GM21737 (cell line): ENCODE data around the gene CEP72.

ENCODE experiments used
- ATAC-seq: cut with Tn5 transposase; IDR thresholded peaks from one replicate; pipeline ENCODE4 v1.9.1; 2021; ENCODE audit warnings: mild to moderate bottlenecking, moderate library complexity; ENCODE audit not compliant: unreplicated experiment

CEP72 gene

DNA sequence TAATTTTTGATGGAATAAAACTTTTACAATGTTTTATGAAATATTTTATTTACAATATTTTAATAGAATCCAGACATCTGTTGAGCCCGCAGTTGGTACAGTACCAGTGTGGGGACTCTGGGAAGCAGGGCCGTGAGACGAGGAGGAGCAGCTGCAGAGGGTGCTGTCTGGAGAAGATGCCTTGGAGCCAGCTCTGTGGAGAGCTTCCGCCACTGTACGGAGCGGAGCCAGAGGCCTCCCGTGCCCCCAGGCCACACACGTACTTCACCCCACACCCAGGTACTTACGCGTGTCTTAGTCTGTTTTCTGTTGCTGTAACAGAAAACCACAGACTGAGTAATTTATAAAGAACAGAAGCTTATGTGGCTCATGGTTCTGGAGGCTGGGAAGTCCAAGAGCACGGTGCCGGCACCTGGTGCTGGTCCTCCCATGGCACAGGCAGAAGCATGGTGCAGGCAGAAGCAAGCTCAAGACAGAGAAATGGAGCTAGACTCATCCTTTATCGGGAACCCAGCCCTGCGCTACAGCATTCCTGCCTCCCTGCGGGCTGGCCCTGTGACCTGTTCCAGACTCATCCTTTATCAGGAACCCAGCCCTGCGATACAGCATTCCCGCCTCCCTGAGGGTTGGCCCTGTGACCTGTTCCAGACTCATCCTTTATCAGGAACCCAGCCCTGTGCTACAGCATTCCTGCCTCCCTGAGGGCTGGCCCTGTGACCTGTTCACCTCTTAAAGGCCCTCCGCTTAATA, 23.3 kb downstream of the CEP72 start:
- ATAC-seq: no peak

DNA sequence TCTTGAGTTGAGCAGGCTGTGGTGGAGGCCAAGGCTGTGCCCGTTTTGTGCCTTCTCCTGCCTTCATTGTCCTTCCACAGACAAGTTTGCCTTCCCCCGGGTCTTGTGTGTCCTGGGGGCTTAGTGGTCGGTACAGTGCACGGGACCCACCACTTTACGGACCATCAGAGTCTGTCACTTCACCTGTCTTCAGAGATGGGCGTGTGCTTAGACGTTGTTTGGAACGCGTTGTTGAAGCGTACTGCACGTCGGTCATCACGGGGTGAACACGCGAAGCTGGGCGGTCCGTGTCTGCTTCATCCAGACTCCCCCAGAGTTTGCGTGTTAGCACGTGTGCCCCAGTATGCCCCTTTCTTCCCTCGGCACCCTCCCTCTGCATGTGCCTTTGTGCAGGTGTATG, 24.8 kb downstream of the CEP72 start:
- ATAC-seq: no peak

DNA sequence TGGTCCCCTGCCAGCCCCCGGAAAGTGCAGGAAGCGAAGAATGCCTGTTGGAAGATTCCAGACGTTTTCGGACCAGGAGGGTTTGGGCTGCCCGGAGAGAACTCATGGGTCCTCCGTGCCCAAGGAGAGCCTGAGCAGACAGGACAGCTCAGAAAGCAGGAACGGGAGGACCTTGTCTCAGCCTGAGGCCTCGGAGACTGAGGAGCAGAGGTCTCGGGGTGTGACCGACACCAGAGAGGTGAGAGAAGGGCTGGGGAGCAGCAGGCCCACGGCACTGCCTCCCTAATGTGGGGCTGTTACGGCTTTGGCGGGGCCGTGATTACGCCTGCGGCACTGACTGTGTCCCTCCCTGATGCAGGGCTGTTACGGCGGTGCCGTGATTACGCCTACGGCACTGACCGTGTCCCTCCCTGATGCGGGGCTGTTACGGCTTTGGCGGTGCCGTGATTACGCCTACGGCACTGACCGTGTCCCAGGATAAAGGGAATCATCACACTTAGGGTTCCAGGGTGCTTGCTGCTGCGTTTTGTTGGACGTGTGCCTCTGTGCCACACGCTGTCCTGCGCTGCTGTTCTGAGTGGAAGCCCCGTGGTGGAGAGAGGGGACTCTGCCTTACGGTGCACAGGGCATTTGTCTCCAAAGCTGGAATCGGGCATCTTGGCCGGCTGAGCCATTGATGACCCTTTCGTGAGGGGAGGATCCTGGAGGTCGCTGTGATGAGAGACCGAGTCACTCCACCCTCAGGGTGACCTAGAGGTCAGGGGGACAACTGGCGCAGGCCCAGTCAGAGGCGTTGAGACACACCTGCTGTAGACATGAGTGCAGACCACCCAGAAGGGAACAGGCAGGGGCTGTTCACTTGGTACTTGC, 25.7 kb downstream of the CEP72 start:
- ATAC-seq: no peak

DNA sequence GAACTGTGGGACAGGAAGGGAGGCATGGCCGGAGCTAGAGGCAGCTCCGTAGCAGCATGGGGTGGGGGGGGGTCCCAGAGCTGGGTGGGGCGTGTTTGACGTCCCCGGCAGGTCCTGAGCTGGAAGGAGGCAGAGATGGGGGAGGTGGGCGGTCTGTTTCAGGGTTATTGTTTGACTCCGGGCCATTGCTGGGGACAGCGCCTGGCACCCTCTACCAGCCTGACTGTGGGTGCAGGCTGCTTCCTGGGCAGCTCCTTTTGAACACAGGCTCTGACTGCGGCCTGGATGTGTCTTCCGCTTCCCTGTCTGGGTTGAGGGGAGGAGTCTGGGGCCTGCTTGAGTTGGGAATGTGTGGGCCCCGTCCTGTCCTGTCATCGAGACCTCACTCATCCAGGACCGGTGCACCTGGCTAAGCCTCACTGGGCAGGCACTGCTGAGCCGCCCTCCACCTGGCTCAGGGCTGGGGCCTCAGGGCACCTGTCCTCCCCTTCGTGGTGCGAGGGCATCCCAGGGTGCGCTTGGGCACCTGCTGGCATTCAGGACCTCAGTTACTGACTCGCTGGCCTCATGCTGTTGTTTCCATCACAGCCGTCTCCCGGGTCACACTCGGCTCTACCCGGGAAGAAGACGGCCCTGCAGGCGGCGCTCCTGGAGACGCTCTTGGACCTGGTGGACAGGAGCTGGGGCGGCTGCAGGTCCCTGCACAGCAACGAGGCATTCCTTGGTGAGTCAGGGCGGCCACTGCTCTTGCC, 26.5 kb downstream of the CEP72 start:
- ATAC-seq: no peak

DNA sequence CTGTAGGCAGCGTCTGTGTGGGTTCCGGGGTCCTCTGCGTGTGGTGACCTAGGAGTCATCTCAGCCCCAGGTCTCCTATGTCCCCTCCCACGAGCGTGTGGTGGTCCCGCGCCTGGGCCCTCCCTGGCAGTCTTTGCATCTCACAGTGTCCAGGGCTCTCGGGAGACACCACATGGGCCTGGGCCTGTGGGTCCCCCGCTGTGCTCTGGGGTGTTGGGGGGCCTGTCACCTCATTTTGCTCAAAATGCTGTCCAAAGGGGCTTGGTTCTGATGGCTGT, 27.1 kb downstream of the CEP72 start:
- ATAC-seq: no peak

DNA sequence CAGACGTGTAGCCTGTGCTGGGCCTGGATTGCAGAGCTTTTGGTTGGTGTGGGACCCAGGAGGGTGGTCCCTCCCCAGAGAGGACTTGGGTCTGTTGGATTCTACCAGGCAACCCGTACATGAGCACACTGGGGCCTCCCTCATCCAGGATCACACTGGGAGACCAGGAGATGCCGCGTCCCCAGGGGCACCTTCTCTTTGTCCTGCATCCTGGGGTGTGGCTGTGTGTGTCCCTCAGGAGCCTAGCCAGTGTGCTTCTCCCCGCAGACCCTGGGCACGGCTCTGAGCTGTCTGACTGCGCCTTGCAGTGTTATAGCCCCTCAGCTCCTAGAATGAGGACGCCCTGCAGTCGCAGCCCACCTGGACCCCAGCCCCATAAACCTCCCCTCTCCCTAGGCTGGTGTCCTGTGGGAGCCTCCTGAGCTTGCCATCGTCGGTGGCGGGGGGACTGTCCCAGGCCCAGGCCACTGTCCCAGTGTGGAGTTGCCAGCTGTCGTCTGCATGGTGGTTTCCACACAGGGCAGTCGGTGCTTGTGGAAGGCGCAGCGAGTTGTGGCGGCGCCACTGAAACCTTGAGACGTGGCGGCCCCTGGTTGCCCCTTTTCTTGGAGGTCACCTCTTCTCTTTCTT, 27.6 kb downstream of the CEP72 start:
- no peak for ATAC-seq

DNA sequence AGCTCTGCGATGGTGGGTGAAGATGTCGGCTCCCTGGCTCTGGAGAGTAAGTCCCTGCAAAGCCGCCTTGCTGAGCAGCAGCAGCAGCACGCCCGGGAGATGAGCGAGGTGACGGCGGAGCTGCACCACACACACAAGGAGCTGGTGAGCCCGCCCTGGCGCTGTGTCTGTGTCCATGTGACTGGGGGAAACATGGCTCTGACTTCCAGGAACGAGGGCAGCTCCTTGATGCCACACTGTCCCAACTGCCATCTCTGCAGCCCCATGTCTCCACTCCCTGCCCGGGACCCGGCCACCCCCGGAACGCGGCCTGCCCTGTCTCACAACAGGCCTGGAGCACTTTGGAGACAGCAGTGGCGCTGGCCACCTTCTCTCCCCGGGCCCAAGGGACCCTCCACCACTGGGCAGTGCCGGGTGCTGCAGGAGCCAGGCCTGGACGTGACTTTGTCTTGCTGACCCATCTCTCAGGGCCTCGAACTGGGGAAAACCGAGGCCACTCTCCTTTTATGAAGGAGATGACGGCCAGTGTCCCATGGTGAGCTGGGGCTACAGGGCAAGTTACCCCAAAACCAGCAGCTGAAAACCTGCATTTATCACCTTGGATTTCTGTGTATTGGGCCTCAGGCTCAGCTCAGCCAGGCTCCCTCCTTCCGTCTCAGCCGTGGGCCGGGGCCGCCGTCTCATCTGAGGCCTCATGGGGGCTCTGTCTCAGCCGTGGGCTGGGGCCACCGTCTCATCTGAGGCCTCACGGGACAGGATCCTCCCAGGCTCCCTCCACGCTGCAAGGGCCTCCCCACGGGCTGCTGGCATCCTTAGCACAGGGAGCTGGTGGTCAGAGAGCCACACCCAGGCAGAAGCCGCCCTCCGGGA, 28.6 kb downstream of the CEP72 start:
- ATAC-seq: no peak

DNA sequence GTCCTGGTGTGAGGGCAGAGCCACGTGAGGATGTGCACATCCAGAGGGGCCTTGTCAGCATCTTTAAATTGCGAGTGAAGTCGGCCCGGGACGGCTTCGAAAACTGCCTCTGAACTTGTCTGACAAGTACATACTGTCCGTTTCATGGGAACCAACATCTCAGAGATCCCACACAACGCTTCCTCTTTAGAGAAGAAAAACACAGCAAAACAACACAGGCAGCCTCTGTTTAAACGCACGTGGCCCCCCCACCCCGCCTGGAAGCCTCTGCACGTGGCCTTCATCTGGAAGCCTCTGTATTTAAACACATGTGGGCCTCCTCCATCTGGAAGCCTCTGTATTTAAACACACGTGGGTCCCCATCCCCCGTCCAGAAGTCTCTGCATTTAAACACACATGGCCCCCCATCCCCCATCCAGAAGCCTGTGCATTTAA, 29.2 kb downstream of the CEP72 start:
- ATAC-seq: no peak

DNA sequence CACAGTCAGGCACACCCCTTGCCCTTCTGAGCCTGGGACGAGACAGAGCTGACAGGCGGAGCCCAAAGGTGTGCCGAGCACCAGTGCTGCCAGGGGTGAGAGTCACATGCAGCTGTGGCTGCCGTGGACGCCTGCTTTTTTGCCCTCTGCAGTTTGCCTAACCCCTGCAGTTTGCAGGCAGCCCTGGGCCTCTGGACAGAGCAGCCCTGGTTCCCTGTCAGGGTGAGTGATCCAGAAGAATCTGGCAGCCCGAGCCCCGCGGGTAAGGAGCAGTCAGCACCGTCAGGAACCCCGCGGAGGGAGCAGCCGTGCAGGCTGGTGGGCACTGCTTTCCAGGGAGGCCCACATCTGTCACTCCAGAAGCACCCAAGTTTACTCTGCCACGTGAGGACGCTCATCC, 30.3 kb downstream of the CEP72 start:
- ATAC-seq: no peak

DNA sequence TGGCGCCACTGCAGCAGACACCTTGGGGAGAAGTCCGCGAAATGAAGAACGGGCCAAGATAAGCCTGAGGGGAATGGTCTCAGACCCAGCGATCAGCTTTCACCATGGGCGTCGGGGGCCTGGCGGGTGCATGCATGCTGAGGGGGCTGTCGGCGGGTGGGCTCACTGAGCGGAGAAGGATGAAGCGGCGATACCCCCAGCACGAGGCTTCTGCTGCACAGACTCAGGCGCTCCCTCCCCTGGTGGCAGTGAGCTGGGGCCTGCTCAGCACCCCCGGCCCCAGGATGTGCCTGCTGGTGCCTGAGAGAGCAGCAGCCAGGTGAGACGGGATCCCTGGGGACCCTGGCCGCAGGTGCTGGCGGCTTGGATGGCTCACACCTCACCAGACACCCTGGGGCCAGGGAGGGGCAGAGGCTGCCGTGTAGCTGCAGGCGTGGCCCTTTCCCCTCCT, 31.2 kb downstream of the CEP72 start:
- peak; percentile 40 for ATAC-seq

DNA sequence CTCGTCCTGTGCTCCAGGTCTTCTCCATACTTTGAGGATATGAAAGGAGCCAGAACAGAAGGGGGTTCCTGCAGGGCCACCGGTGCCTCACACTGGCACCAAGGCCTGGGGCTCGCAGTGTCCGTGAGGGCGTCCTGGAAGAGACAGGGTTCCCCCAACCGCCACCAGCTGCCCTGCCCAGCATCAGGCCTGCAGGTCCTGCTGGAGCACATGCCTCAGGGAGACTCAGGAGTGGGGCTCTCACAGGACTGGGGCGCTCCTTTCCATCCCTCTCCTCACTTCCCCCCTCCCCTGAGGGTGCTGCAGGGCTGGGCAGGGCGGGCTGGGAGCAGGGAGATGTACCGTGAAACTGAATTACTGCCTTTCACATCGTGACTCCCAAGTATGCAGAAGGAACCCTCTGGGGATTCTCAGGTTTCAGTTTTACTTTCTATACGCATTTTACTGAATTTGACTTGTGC, 31.7 kb downstream of the CEP72 start:
- peak; percentile 56 for ATAC-seq

DNA sequence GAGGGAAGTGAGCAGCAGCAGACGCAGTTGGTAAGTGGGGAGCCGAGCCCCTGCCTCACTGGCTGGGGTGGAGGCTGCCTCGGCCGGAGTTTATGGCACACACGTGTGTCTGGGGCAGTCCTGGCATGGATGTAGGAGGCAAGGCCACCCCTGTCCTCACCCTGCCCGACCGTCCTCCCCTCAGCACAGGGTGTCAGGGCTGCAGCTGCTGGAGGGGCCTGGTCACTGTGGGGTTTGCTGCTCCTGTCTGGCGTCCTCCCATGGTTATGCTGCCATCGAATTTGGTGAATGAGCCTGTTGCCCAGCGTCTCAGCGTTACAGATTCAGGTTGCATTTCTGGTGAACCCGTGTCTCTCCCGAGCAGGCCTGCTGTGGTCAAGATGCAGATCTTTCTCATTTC, 32.4 kb downstream of the CEP72 start:
- ATAC-seq: no peak

DNA sequence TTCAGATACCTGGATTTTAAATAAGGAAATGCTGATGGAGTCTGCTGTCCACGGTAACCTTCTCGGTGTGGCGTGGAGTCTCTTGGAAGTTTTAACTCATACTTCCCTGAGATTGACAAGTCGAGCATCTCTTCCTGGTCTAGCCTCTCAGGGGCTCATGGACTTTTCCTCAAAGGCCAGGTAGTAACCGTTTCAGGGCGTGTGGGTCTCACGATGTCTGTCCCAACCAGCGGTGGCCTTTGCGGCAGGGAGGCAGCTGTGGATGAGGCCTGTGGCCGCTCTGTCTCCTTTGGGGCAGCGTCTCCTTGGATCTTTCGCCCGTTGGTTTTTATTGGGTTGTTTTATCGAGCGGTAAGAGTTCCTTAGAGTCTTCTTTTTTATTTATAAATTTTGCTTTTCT, 32.8 kb downstream of the CEP72 start:
- no peak for ATAC-seq

DNA sequence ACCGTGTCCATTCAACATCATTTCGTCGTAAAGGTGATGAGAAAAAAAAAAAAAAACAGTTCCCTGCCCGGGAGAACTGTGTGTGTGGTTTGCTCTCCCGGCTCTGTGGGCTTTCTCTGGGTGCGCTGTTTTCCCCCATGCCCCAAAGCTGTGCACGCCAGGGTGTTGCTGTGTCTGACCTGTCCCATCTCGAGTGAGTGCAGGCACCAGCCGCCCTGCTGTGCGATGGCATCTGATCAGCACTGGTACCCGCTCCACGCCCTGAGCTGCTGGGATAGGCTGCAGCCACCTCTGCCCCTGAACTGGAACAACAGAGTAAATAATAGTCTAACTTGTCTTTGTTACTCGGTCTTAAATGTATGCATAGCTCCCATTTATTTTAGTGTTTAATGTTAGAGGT, 33.3 kb downstream of the CEP72 start:
- no peak for ATAC-seq

DNA sequence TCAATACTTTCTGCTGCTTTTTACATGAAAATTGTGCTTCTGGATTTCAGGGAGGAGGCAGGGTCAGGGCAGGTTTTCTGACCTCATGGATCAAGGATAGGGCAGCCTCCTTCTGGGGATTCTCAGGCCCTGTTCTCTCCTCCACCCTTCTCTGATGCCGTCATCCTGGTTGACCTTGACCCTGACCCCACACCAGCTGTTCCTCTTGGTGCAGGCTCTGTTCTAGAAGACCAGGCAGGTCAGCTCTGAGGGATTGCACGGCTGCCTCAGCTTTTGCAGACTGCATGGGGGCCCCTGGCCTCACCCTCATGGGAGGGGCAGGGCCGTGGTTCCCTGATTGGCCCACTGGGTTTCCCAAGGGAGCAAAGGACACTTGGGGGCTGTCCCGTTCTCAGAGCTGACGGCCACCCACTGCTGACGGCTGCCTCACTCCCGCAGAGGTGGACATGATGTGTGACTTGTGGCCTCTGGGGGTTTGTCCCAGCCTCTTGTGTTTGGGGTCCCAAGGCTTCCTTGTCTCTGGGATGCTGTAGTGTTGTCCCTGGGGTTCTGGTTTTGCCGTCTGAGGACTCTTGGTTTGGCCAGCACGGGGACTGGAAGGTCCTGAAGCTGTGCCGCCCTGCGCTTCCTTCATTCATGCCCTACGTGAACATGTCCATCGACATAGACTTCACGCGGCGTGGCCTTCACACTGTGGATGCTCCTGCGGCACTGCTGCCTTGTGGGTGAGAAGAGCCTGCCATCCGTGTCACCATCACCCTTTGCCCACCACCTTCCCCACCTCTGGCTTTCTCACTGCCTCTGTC, 34.5 kb downstream of the CEP72 start:
- ATAC-seq: no peak

DNA sequence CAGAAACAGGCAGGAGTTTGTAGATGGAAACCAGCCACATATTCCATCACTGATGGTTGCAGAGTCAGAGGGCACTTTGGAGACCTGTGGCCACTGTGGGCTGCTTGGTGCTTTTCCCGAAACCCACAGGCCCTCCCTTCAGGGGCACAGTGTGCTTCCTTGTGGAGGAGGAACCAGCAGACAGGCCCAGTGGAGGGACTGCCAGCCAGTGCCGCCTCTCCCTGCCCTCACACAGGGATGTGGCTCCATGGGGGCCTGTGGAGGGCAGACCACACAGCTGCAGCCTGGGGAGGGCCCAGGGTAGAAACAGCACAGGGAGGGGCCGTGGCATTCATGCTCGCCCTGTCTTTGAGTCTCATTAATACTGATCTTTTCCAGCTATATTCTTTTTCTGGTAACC, 35.2 kb downstream of the CEP72 start:
- no peak for ATAC-seq

DNA sequence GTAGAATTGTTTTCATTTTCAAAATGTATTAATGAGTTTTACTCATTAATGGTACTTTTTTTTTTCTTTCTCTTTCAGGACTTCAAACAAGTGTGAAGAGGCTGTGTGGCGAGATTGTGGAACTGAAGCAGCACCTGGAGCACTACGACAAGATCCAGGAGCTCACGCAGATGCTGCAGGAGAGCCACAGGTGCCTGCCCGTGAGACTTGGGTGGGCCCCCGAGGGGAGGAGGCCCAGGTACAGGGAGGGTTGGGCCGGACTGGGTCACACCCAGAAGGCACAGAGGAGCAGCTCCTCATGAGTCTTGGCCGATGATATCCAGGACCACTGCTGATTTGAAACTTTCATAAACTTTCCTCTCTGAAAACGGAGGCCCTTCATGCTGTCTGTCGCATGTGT, 35.6 kb downstream of the CEP72 start:
- no peak for ATAC-seq

DNA sequence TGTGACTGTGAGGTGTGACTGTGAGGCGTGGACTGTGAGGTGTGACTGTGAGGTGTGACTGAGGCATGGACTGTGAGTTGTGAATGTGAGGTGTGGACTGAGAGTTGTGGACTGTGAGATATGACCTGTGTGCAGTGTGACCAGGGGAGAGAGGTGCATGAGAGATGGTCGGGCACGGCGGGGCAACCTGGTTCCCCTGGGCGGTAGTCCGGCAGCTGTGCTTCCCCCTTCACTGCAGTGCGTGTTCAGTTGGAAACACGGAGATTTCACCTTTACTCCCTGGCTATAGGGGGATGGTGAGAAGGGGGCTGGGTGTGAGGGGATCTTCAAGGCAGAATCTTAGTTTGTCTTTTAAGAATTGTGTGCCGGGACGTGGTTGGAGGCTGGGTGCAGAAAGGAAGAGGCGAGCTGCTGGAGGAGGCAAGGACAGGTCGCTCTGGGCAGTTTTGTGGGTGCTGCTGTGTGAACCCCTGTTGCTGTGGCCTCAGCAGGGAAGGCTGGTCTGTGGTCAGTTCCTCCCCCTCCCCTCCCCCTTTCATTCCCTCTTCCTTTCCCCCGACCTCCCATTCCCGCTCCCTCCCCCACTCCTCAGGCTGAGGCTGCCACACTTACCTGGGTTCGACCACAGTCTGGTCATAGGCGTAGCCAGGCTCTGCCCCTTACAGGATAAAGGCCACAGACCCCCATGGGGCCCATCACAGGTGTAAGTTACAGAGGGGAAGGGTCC, 39.3 kb downstream of the CEP72 start:
- ATAC-seq: no peak

DNA sequence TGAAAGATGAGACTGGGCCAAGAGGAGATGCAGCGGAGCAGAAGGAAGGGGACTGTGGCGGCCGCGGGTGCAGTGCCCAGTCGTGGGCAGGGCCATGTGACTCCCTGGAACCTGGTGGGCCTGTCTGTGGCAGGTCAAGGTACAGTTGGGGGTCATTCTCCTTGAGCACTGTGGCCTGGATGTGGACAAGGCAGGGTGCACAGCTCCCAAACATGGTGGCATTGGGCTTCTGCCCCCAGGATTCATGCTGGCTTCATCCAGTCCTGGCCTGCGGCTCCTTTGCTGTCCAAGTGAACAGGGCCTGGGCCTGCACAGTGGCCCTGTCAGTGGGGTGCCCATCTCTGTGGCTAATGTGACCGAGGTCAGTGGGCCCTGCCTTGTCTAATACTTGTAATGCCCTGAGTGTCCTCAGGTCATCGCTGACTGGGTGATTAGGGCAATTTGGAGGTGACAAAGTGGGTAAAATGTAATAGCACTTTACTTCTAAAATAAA, 39.9 kb downstream of the CEP72 start:
- ATAC-seq: no peak
